ENCODE measurements around the gene MACROD2. TPM values are rescaled to one million over a fixed set of nuclear protein-coding genes. Genes with fewer than 3 reads are reported as not detected.

Gene MACROD2
- total RNA-seq, 2 donors from 2014 or later, result 0.95 to 4.2 TPM

DNA sequence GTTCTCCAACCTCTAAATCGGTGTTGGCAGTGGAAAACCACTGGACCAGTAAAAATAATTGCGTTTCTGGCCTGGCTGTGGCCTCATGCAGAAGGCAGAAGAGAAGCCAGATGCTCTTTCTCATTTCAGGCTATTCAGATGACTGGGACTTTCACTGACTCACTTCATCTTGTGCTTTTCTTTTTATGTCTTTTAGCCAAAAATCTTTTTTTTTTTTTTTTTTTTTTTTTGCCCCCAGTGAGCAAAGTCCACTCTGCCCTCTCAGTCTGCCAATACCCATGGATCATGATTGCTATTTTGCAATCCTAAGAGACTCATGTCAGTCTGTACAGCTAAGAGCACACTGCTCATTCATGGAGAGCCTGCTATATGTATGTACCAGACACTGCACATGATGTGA, 1615.5 kb downstream of the MACROD2 start:
- no peaks in the 10 kb centered on the region for H3K9me3 ChIP-seq
- TF ChIP-seq, protein P1, sequence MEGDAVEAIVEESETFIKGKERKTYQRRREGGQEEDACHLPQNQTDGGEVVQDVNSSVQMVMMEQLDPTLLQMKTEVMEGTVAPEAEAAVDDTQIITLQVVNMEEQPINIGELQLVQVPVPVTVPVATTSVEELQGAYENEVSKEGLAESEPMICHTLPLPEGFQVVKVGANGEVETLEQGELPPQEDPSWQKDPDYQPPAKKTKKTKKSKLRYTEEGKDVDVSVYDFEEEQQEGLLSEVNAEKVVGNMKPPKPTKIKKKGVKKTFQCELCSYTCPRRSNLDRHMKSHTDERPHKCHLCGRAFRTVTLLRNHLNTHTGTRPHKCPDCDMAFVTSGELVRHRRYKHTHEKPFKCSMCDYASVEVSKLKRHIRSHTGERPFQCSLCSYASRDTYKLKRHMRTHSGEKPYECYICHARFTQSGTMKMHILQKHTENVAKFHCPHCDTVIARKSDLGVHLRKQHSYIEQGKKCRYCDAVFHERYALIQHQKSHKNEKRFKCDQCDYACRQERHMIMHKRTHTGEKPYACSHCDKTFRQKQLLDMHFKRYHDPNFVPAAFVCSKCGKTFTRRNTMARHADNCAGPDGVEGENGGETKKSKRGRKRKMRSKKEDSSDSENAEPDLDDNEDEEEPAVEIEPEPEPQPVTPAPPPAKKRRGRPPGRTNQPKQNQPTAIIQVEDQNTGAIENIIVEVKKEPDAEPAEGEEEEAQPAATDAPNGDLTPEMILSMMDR (IDR thresholded peaks at IDR 0.05), result no peak
- DNase-seq (ENCODE audit: low spot score) (no peak), ATAC-seq (ENCODE audit: insufficient number of reproducible peaks, low FRiP score, low read depth) (no peak)
- H3K4me1 ChIP-seq (ENCODE audit: control insufficient read depth in 1 of 2, low read depth in 2 of 2), result peaks cover 5 to 21% of the 10 kb centered on the region in 2 donors
- no peaks in the 10 kb centered on the region for H3K36me3 ChIP-seq
- H3K4me3 ChIP-seq, result no peak overlapping the region
- H3K27me3 ChIP-seq (replicated peaks; ENCODE audit: insufficient read depth), result no peaks in the 10 kb centered on the region
- no peak overlapping the region for H3K27ac ChIP-seq

DNA sequence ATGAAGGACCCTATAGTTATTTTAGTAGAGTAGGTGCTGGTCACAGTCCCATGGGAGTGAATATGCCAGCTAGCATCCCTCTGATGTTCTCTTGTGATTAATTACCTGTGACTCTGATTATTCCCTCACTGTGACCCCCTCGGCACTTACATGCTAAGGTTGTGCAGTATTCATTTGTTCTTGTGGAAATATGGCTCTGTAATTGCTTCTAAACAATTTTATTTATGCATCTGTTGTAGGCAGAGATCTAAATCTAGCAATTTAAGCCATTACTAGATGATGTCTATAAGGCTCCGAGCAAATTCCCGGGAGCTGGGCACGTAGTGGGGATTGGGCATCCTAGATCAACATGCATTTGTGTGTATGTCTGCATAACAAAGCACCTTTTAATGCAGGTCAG, 1616.2 kb downstream of the MACROD2 start:
- Histone ChIP-seq H3K4me1 (ENCODE audit: control insufficient read depth in 1 of 2, low read depth in 2 of 2) (peaks cover 5 to 21% of the 10 kb centered on the region in 2 donors), H3K9me3 (no peaks in the 10 kb centered on the region), H3K4me3 (no peak overlapping the region), H3K36me3 (no peaks in the 10 kb centered on the region), H3K27me3 (replicated peaks; ENCODE audit: insufficient read depth) (no peaks in the 10 kb centered on the region), H3K27ac (no peak overlapping the region)
- TF ChIP-seq, protein P1 (IDR thresholded peaks at IDR 0.05), result no peak
- DNase-seq (ENCODE audit: low spot score) (no peak), ATAC-seq (ENCODE audit: insufficient number of reproducible peaks, low FRiP score, low read depth) (no peak)

DNA sequence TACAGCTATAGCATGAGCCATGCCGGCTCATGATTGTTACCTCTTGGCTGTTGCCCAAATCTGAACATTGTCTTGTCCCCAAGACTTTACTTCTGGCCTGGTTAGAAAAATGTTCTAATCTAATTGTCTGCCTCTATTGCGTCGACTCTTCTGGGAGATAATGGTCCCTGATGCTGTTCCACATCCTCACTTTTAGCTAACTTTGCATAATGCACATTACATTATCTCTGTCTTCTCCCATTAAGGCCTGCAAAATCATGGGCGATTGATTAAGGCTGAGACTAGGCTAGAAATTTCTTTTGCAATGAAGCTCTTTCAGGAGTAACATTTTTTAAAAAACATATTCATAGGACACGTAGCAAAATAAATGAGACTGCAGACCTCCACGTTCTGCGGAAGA, 1616.9 kb downstream of the MACROD2 start:
- Histone ChIP-seq H3K27ac (no peak overlapping the region), H3K4me1 (ENCODE audit: control insufficient read depth in 1 of 2, low read depth in 2 of 2) (peaks cover 5 to 21% of the 10 kb centered on the region in 2 donors), H3K27me3 (replicated peaks; ENCODE audit: insufficient read depth) (no peaks in the 10 kb centered on the region), H3K4me3 (no peak overlapping the region), H3K9me3 (no peaks in the 10 kb centered on the region), H3K36me3 (no peaks in the 10 kb centered on the region)
- ATAC-seq (ENCODE audit: insufficient number of reproducible peaks, low FRiP score, low read depth) (no peak), DNase-seq (ENCODE audit: low spot score) (no peak)
- TF ChIP-seq, protein P1 (IDR thresholded peaks at IDR 0.05), result no peak

DNA sequence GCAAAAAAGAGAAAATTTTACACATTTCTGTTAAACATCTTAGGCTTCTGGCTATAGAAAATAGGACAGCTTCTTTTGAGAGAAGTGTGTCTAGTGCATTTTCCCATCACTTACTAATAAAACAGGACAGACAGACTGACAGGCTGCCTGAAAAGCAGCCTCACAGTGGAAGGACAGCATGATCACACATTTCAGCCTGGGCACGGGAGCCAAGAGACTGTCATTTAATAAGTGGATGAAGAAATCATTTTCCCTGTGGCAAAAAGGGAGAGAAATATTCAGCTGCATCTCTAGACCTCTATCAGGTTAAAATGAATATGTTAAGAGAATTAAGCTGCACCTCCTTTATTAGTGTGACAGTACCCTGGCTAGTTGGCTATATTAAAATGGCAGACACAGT, 1617.5 kb downstream of the MACROD2 start:
- peaks cover 5 to 21% of the 10 kb centered on the region in 2 donors for H3K4me1 ChIP-seq (ENCODE audit: control insufficient read depth in 1 of 2, low read depth in 2 of 2)
- H3K27ac ChIP-seq, result no peak overlapping the region
- no peaks in the 10 kb centered on the region for H3K9me3 ChIP-seq
- H3K27me3 ChIP-seq (replicated peaks; ENCODE audit: insufficient read depth), result no peaks in the 10 kb centered on the region
- H3K36me3 ChIP-seq, result no peaks in the 10 kb centered on the region
- no peak for ATAC-seq (ENCODE audit: insufficient number of reproducible peaks, low FRiP score, low read depth)
- TF ChIP-seq, protein P1 (IDR thresholded peaks at IDR 0.05), result no peak
- no peak overlapping the region for H3K4me3 ChIP-seq
- no peak for DNase-seq (ENCODE audit: low spot score)

DNA sequence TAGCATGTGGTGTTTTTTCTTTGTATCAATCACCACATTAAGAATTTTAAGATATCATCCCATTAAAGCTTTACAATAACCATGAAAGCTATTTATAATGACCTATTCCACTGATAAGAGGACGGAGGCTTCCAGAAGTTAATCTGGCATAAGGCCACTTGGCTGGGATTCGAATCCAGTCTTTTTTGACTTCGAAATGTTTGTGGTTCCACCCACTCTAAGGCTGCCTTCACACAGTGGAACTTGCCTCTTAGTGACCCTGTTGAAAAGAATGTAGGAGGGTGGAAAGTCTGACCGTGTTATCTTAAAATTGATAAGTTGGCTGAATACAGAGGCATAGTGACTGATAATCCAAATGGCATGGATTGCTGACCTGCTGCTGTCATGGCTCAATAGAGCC, 1618.2 kb downstream of the MACROD2 start:
- Histone ChIP-seq H3K27me3 (replicated peaks; ENCODE audit: insufficient read depth) (no peaks in the 10 kb centered on the region), H3K9me3 (no peaks in the 10 kb centered on the region), H3K36me3 (no peaks in the 10 kb centered on the region), H3K27ac (no peak overlapping the region), H3K4me1 (ENCODE audit: control insufficient read depth in 1 of 2, low read depth in 2 of 2) (peaks cover 5 to 21% of the 10 kb centered on the region in 2 donors), H3K4me3 (no peak overlapping the region)
- ATAC-seq (ENCODE audit: insufficient number of reproducible peaks, low FRiP score, low read depth) (no peak), DNase-seq (ENCODE audit: low spot score) (no peak)
- TF ChIP-seq, protein P1 (IDR thresholded peaks at IDR 0.05), result no peak
